HG03045 (cell line): ENCODE results near the gene PLXDC1.
A peak's percentile ranks its signal among the peaks of the same experiment; 100 is the strongest.

Experiments used
- ATAC-seq: cut with Tn5 transposase; IDR thresholded peaks from one replicate; pipeline ENCODE4 v1.9.1; 2021; ENCODE audit warnings: mild to moderate bottlenecking, moderate library complexity; ENCODE audit not compliant: unreplicated experiment

Gene PLXDC1

GRCh38 chr17:39151150-39151942 is at the start of gene PLXDC1:
PLXDC1 (minus strand) TSS chr17:39151637; CDS start chr17:39151437, 200 bp downstream.
- no peak for ATAC-seq

- no peak for ATAC-seq
Measured at GRCh38 chr17:39200957-39201510, 49.6 kb upstream of the PLXDC1 start.

DNA sequence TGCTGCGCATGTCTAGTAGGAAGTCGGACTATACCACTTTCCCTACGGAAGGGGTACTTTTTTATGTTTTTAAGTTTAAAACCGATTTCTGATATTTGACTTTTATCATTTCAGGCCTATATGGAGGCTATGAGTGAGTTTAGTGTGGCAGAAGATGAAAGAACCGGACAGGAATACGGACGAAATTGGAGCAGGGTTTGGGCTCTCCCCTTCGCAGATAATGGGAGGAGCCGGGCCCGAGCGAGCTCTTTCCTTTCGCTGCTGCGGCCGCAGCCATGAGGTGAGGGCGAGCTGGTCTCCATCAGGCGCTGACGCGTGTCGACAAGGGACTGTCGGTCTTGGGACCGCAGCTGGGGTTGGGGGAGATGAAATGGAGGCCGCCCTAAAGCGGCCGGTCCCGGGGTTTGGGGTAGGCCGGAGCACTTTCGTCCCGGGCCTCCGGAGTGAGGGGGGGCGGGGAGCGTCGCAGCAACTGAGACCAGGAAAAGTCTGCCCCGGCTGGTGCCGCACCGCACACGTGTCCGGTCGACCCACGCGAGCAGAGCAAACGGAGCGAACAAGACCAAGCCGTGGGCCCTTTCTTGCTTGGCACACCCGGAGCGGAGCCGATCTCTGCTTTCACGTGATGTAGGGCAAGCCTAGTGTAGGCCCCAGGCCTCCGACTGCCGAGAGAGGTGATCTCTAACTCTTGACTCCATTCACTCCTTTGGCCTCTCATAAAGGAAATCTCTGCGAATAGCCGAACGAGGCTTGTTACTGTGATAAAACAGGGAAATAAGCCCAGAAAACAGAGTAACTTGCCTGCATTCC is 48.8 kb upstream of the PLXDC1 start, which contains the start of gene RPL19:
RPL19 (plus strand) TSS at position 214 of the 810 bp plus-strand sequence; CDS start at position 276, 62 bp downstream.
- peak; percentile 61 for ATAC-seq

- ATAC-seq: peak; percentile 69
Measured at GRCh38 chr17:39199820-39200069, 48.3 kb upstream of the PLXDC1 start.

GRCh38 chr17:39198186-39198566 is 46.7 kb upstream of the PLXDC1 start:
- no peak for ATAC-seq

GRCh38 chr17:39197380-39198185 is 46.1 kb upstream of the PLXDC1 start, which contains the start of gene CACNB1:
CACNB1 (minus strand) TSS chr17:39197669; CDS start chr17:39197495, 174 bp downstream.
- ATAC-seq: no peak

GRCh38 chr17:39196808-39197291 is 45.4 kb upstream of the PLXDC1 start:
- no peak for ATAC-seq

- no peak for ATAC-seq
Measured at GRCh38 chr17:39196241-39196807, 44.9 kb upstream of the PLXDC1 start.

- no peak for ATAC-seq
Measured at GRCh38 chr17:39195568-39196160, 44.2 kb upstream of the PLXDC1 start.

DNA sequence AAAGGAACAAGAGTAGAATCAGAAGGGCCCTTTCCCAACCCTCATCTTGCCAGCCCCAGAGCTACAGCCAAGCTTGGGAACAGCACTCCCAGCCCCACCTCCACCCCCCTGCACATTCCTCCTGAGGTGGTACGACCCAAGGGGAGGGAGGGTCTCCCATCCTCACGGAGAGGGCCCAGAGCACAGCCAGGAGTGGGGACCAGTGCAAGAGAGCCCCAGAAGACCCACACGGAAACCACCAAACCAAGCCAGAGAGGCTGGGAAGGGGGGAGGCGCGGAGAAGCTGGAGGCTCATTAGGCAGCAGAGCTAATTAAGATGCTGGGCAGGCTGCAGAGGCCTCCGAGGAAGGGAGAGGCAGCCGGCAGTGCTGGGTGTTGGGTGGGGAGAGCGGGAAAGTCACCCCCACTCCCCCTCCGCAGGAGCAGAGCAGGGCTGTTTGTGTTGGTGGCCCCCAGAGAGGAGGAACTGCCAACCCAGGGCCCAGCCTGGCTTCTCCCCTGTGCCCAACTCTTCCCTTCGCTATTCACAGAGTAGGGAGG is 43.6 kb upstream of the PLXDC1 start:
- ATAC-seq: no peak

GRCh38 chr17:39194089-39194984 is 42.9 kb upstream of the PLXDC1 start:
- ATAC-seq: no peak

DNA sequence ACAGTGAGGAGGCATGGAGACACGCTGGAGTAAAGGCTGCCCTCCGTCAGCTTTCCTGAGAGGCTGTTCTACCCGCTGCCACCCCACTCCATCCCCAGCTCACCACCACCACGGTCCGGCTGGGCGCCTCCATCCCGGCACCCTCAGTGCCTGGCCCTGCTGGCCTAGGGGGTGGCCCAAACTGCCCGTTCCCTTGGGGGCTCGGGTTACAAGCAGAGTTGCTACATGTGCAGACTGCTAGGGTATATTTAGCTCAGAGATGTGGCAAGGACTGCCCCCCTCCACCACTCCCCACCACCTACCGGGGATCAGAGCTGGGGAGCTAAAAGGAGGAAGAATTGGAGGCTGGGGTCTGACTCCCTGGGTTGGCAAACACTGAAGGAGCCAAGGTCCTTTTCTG is 41.9 kb upstream of the PLXDC1 start:
- ATAC-seq: no peak

- ATAC-seq: no peak
Measured at GRCh38 chr17:39192901-39193300, 41.5 kb upstream of the PLXDC1 start.

DNA sequence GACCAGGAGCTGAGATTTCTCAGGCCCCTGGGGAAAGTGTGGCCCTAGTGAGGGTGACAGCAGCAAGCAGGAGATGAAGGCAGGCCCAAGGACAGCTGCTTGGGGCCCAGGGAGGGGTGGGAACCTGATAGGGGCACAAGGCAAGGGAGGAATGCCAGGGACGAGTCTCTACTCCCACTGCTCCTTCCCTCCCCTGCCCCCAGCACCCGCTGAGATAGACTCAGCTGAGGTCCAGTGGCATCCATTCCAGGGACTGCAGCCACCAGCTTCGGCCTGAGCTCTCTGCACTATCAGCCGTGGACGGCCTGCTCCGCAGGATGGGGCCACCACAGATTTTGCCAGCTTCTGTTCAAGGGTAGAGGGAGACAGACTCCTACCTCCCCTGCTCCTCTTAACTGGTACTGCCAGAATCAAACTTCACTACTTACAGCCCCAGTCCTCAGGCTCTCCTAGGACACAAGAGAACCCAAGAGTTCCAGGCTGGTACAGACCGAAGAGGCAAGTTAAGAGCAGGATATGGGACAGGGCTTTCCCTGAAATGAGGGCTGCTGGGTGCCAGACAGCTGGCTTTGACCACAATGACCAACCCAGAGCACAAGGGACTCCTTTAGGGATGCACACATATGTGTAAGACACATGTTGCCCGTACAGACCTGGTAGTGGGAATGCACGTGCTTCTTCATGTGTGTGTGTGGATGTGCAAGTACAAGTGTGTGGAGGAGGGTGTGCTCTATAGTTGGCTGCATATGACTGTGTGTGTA is 40.5 kb upstream of the PLXDC1 start:
- no peak for ATAC-seq

DNA sequence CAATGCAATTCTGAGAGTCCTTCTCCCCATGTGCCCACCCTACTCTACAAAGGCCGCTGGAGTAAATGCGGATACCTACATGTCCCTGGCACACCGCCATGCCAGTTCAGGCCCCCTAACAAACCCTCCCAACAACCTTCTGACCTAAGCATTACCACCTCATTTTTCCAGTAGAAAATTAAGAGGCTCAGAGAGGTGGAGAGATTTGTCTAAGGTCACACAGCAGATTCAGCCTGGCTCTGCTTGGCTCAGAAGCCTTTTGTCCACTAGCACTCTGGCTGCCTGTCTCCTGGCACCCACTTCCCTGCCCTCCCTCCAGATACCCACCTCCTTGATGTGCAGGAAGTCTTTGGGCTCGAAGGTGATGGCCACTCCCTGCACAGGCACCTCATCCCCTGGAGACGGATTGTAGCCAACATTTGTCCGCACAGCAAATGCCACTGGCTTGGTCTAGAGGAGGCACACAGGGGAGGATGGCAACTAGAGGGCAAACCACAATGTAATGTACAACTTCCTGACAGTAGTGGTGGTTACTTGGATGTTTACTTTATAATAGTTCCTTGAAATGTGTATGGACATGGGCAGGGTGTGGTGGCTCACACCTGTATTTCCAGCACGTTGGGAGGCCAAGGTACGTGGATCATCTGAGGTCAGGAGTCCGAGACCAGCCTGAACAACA is 35.9 kb upstream of the PLXDC1 start:
- ATAC-seq: no peak

- ATAC-seq: no peak
Measured at GRCh38 chr17:39186481-39187002, 35.1 kb upstream of the PLXDC1 start.

DNA sequence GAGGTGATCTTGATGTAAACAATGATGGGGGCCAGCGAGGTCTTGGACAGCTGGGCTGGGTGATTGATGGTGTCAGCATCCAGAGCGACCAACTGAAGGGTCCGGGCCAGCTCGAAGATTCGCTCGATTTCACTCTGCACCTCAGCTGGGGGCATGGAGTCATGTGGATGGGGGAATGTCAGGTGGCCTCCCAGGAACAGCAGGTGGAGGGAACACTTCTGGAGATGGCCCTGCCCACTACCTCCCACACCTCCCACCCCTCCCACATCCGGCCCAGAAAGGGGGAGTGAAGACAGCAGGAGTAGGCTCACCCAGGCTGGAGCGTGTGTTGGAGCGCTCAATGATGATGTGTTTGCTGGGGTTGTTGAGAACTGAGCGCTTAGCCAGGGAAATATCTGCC is 32.3 kb upstream of the PLXDC1 start:
- no peak for ATAC-seq
